ENCODE results near the gene ADAMTSL5.

Gene ADAMTSL5

DNA sequence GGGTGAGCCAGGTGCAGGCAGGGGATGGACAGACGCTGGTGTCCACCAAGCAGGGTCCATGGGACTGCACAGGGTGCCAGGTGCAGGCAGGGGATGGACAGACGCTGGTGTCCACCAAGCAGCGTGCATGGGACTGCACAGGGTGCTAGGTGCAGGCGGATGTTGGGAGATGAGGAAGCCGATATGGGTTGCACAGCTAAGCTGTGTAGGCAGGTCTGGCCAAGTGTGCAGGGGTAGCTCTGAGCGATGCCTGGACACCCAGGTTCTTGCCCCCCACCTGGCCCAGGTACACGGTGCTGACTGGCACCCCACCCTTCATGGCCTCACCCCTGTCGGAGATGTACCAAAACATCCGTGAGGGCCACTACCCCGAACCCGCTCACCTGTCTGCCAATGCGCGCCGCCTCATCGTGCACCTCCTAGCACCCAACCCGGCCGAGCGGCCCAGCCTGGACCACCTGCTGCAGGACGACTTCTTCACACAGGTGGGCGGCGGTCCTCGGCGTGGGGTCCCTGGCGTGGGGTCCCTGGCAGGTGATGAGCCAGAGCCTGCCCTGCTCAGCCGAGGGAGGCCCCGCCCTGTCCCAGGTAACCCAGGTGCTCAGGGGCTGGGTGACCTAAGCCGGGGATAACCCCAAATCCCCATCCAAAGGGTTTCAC is 15.0 kb upstream of the ADAMTSL5 start:
- Histone ChIP-seq H3K4me2 (ENCODE audit: low read depth, low read length) (no peak overlapping the region), H3F3A (ENCODE audit: insufficient read depth, low read length) (no peaks in the 10 kb centered on the region), H3K79me2 (ENCODE audit: low read length) (no peaks in the 10 kb centered on the region), H2AFZ (ENCODE audit: low read length) (no peak overlapping the region), H3K9ac (ENCODE audit: low read length) (no peak overlapping the region), H3K4me3 (ENCODE audit: low read length) (no peak overlapping the region), H4K20me1 (ENCODE audit: insufficient read depth, low read length) (no peaks in the 10 kb centered on the region), H3K4me1 (ENCODE audit: low read length) (no peaks in the 10 kb centered on the region), H3K27me3 (replicated peaks; ENCODE audit: insufficient read depth, low read length) (peaks cover 88% of the 10 kb centered on the region), H3K27ac (ENCODE audit: low read length) (no peak overlapping the region), H3K36me3 (replicated peaks; ENCODE audit: insufficient read depth, low read length) (no peaks in the 10 kb centered on the region), H3K9me2 (replicated peaks; ENCODE audit: insufficient read depth, low read length) (no peaks in the 10 kb centered on the region), H3K9me3 (replicated peaks; ENCODE audit: insufficient read depth, low read length) (no peaks in the 10 kb centered on the region)
- no peak for DNase-seq
- no peak for TF ChIP-seq EZH2phosphoT487 (IDR thresholded peaks at IDR 0.05; ENCODE audit: low read length)
- TF ChIP-seq EZH2 (optimal IDR thresholded peaks at IDR 0.05; ENCODE audit: low read depth, low read length): no peak
- TF ChIP-seq, protein P1, sequence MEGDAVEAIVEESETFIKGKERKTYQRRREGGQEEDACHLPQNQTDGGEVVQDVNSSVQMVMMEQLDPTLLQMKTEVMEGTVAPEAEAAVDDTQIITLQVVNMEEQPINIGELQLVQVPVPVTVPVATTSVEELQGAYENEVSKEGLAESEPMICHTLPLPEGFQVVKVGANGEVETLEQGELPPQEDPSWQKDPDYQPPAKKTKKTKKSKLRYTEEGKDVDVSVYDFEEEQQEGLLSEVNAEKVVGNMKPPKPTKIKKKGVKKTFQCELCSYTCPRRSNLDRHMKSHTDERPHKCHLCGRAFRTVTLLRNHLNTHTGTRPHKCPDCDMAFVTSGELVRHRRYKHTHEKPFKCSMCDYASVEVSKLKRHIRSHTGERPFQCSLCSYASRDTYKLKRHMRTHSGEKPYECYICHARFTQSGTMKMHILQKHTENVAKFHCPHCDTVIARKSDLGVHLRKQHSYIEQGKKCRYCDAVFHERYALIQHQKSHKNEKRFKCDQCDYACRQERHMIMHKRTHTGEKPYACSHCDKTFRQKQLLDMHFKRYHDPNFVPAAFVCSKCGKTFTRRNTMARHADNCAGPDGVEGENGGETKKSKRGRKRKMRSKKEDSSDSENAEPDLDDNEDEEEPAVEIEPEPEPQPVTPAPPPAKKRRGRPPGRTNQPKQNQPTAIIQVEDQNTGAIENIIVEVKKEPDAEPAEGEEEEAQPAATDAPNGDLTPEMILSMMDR (IDR thresholded peaks at IDR 0.05; ENCODE audit: low read length): no peak

DNA sequence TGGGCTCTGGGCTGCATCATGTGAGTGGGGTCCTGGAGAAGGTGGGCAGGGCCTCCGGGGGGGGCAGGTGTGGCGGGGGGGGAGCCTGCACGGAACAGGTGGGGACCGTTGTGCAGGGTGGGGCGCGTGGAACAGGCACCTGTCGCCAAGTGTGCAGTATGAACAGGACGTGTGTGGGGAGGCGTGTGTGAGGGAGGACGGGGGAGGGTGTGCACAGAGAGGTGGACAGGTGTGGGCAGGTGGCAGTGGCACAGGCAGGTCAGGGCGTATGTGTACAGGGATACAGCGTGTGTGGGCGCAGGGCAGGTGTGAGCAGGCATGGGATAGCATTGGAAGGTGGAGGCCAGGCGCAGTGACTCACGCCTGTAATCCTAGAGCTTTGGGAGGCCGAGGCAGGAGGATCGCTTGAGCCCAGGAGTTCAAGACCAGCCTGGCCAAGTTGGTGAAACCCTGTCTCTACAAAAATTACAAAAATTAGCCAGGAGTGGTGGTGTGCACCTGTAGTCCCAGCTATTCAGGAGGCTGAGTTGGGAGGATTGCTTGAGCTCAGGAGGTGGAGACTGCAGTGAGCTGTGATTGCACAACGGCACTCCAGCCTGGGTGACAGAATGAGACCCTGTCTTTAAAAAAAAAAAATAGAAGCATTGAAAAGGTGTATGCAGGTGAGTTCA is 14.3 kb upstream of the ADAMTSL5 start:
- H3K79me2 ChIP-seq (ENCODE audit: low read length): no peaks in the 10 kb centered on the region
- H3F3A ChIP-seq (ENCODE audit: insufficient read depth, low read length): no peaks in the 10 kb centered on the region
- H3K9me3 ChIP-seq (replicated peaks; ENCODE audit: insufficient read depth, low read length): no peaks in the 10 kb centered on the region
- H3K4me3 ChIP-seq (ENCODE audit: low read length): no peak overlapping the region
- no peak for DNase-seq
- H3K4me1 ChIP-seq (ENCODE audit: low read length): no peaks in the 10 kb centered on the region
- TF ChIP-seq, protein P1 (IDR thresholded peaks at IDR 0.05; ENCODE audit: low read length): no peak
- TF ChIP-seq EZH2 (optimal IDR thresholded peaks at IDR 0.05; ENCODE audit: low read depth, low read length) (no peak), EZH2phosphoT487 (IDR thresholded peaks at IDR 0.05; ENCODE audit: low read length) (no peak)
- no peak overlapping the region for H3K9ac ChIP-seq (ENCODE audit: low read length)
- no peak overlapping the region for H3K27ac ChIP-seq (ENCODE audit: low read length)
- H2AFZ ChIP-seq (ENCODE audit: low read length): no peak overlapping the region
- H4K20me1 ChIP-seq (ENCODE audit: insufficient read depth, low read length): no peaks in the 10 kb centered on the region
- H3K27me3 ChIP-seq (replicated peaks; ENCODE audit: insufficient read depth, low read length): peaks cover 91% of the 10 kb centered on the region
- no peak overlapping the region for H3K4me2 ChIP-seq (ENCODE audit: low read depth, low read length)
- no peaks in the 10 kb centered on the region for H3K9me2 ChIP-seq (replicated peaks; ENCODE audit: insufficient read depth, low read length)
- H3K36me3 ChIP-seq (replicated peaks; ENCODE audit: insufficient read depth, low read length): no peaks in the 10 kb centered on the region

DNA sequence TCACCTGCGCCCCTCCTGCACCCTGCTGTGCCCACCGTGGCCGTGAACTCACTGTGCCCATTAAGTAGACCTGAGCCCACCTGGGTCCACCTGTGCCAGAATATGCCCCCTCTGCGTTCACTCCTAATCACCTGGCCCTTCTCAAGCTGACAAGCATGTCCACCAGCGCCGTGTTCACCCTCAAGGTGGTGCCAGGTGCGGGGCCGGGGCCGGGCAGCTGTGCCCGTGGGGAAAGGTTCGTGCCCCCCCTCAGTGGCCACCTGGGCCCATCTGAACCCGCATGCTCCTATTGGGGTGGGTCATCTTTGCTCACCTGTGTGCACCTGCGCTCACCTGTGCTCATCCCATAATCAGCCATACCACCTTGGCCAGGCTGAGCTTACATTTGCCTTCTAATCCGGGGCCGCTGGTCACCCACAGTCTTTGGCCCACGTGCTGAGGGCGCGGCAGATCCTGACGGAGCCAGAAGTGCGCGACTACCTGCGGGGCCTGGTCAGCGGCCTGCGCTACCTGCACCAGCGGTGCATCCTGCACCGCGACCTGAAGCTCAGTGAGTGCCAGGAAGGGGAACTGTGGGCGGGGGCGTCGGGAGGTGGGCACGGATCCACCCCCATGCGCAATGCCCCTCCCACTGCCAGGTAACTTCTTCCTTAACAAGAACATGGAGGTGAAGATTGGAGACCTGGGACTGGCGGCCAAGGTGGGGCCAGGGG is 13.4 kb upstream of the ADAMTSL5 start:
- Histone ChIP-seq H2AFZ (ENCODE audit: low read length) (no peak overlapping the region), H3K27me3 (replicated peaks; ENCODE audit: insufficient read depth, low read length) (peaks cover 91% of the 10 kb centered on the region), H4K20me1 (ENCODE audit: insufficient read depth, low read length) (no peaks in the 10 kb centered on the region), H3K9me2 (replicated peaks; ENCODE audit: insufficient read depth, low read length) (no peaks in the 10 kb centered on the region), H3K79me2 (ENCODE audit: low read length) (no peaks in the 10 kb centered on the region), H3K27ac (ENCODE audit: low read length) (no peak overlapping the region), H3K4me2 (ENCODE audit: low read depth, low read length) (no peak overlapping the region), H3K4me1 (ENCODE audit: low read length) (no peaks in the 10 kb centered on the region), H3K9ac (ENCODE audit: low read length) (no peak overlapping the region), H3K9me3 (replicated peaks; ENCODE audit: insufficient read depth, low read length) (no peaks in the 10 kb centered on the region), H3K4me3 (ENCODE audit: low read length) (no peak overlapping the region), H3K36me3 (replicated peaks; ENCODE audit: insufficient read depth, low read length) (no peaks in the 10 kb centered on the region), H3F3A (ENCODE audit: insufficient read depth, low read length) (no peaks in the 10 kb centered on the region)
- TF ChIP-seq, protein P1 (IDR thresholded peaks at IDR 0.05; ENCODE audit: low read length): no peak
- TF ChIP-seq EZH2 (optimal IDR thresholded peaks at IDR 0.05; ENCODE audit: low read depth, low read length): no peak
- no peak for DNase-seq

Measured in MM.1S (cell line).